ENCODE data around the gene GCLC.
"Not testable (repeated sequence)": the region's sequence is repeated elsewhere in the genome, so short reads cannot be mapped to it uniquely, and the experiment has no call there.

GCLC gene

GRCh38 chr6:53544470-53545308 is at the start of gene GCLC:
Gene GCLC, minus strand, starts transcription at chr6:53545101. Its CDS starts 456 bp downstream, at chr6:53544645.
- DNase-seq (ENCODE audit: low read depth, low spot score), result peak; percentile 85

- no peak for DNase-seq (ENCODE audit: low read depth, low spot score)
Observed at GRCh38 chr6:53594596-53594995, 49.7 kb upstream of the GCLC start.

GRCh38 chr6:53593001-53593488 is 48.1 kb upstream of the GCLC start:
- no peak for DNase-seq (ENCODE audit: low read depth, low spot score)

- DNase-seq (ENCODE audit: low read depth, low spot score), result no peak
Observed at GRCh38 chr6:53591873-53592272, 47.0 kb upstream of the GCLC start.

- no peak for DNase-seq (ENCODE audit: low read depth, low spot score)
Observed at GRCh38 chr6:53588816-53589509, 44.1 kb upstream of the GCLC start.

- no peak for DNase-seq (ENCODE audit: low read depth, low spot score)
Observed at GRCh38 chr6:53587291-53587690, 42.4 kb upstream of the GCLC start.

GRCh38 chr6:53585208-53585900 is 40.5 kb upstream of the GCLC start:
- DNase-seq (ENCODE audit: low read depth, low spot score), result no peak

GRCh38 chr6:53584726-53585125 is 39.8 kb upstream of the GCLC start:
- no peak for DNase-seq (ENCODE audit: low read depth, low spot score)

GRCh38 chr6:53583451-53583850 is 38.5 kb upstream of the GCLC start:
- no peak for DNase-seq (ENCODE audit: low read depth, low spot score)

GRCh38 chr6:53582963-53583362 is 38.1 kb upstream of the GCLC start:
- no peak for DNase-seq (ENCODE audit: low read depth, low spot score)

GRCh38 chr6:53581856-53582255 is 37.0 kb upstream of the GCLC start:
- no peak for DNase-seq (ENCODE audit: low read depth, low spot score)

GRCh38 chr6:53581173-53581773 is 36.4 kb upstream of the GCLC start:
- DNase-seq (ENCODE audit: low read depth, low spot score), result no peak

- DNase-seq (ENCODE audit: low read depth, low spot score), result no peak
Observed at GRCh38 chr6:53579338-53579737, 34.4 kb upstream of the GCLC start.

GRCh38 chr6:53578371-53578770 is 33.5 kb upstream of the GCLC start:
- DNase-seq (ENCODE audit: low read depth, low spot score), result no peak

GRCh38 chr6:53573299-53573698 is 28.4 kb upstream of the GCLC start:
- no peak for DNase-seq (ENCODE audit: low read depth, low spot score)

GRCh38 chr6:53572379-53572778 is 27.5 kb upstream of the GCLC start:
- DNase-seq (ENCODE audit: low read depth, low spot score), result not testable (repeated sequence)

- no peak for DNase-seq (ENCODE audit: low read depth, low spot score)
Observed at GRCh38 chr6:53568776-53569616, 24.1 kb upstream of the GCLC start.

GRCh38 chr6:53567701-53568100 is 22.8 kb upstream of the GCLC start:
- no peak for DNase-seq (ENCODE audit: low read depth, low spot score)

- no peak for DNase-seq (ENCODE audit: low read depth, low spot score)
Observed at GRCh38 chr6:53566755-53567154, 21.9 kb upstream of the GCLC start.

- no peak for DNase-seq (ENCODE audit: low read depth, low spot score)
Observed at GRCh38 chr6:53565886-53566285, 21.0 kb upstream of the GCLC start.

Data from brain pericyte (primary cell).